ENCODE results near the gene BIVM. TPM values are rescaled to one million over a fixed set of nuclear protein-coding genes. Genes with fewer than 3 reads are reported as not detected.
A peak's percentile ranks its signal among the peaks of the same experiment; 100 is the strongest.

The BIVM gene
- total RNA-seq, 1 experiment from 2014 or later = 12.5 TPM

- BruUV-seq (replicated peaks) = no TSS peak
- H3K79me2 ChIP-seq (ENCODE audit: low read depth) = no peaks in the 10 kb centered on the region
- no peaks in the 10 kb centered on the region for H3K36me3 ChIP-seq (ENCODE audit: low read depth)
- no peaks in the 10 kb centered on the region for H3K9me3 ChIP-seq (ENCODE audit: insufficient read depth, low read depth)
- intact Hi-C loops (cut with micrococcal nuclease; ENCODE audit: unreplicated experiment) = no loop called here
- H3K27me3 ChIP-seq (ENCODE audit: insufficient read depth, low read depth) = no peaks in the 10 kb centered on the region
- H4K20me1 ChIP-seq (ENCODE audit: insufficient read depth) = no peaks in the 10 kb centered on the region
- ChIA-PET CTCF (no interaction called here), POLR2A (ENCODE audit: unreplicated experiment) (interaction anchor here (0.7 kb wide), 1 partner anchor 1670 kb away, joined by 5 read pairs; no protein-coding TSS in a partner anchor)
- no peak for DNase-seq
- no peak overlapping the region for H3K4me3 ChIP-seq
- H3K27ac ChIP-seq = no peak overlapping the region
- no peaks in the 10 kb centered on the region for H3F3A ChIP-seq (ENCODE audit: insufficient read depth, low read depth)
- H3K4me2 ChIP-seq = no peak overlapping the region
- H3K9me2 ChIP-seq (ENCODE audit: insufficient read depth) = no peaks in the 10 kb centered on the region
- peaks cover 9% of the 10 kb centered on the region; the same call in 1 of the 2 replicates for H3K4me1 ChIP-seq (replicated peaks; ENCODE audit: insufficient read depth)
- TF ChIP-seq CTCF (conservative IDR thresholded peaks at IDR 0.05) (no peak), EZH2 (IDR thresholded peaks at IDR 0.05; ENCODE audit: low read depth) (no peak)
- no peak overlapping the region for H2AFZ ChIP-seq
Observed at GRCh38 chr13:102793611-102794355, 5.1 kb upstream of the BIVM start.

- H3K9me3 ChIP-seq (ENCODE audit: insufficient read depth, low read depth) = no peaks in the 10 kb centered on the region
- peaks cover 7% of the 10 kb centered on the region for H3K79me2 ChIP-seq (ENCODE audit: low read depth)
- H3K9me2 ChIP-seq (ENCODE audit: insufficient read depth) = no peaks in the 10 kb centered on the region
- ChIA-PET POLR2A (ENCODE audit: unreplicated experiment) (interaction anchor here (0.6 kb wide), 1 partner anchor 169 kb away, joined by 3 read pairs; no protein-coding TSS in a partner anchor), CTCF (no interaction called here)
- TF ChIP-seq CTCF (conservative IDR thresholded peaks at IDR 0.05) (no peak), EZH2 (IDR thresholded peaks at IDR 0.05; ENCODE audit: low read depth) (no peak)
- H3K36me3 ChIP-seq (ENCODE audit: low read depth) = no peaks in the 10 kb centered on the region
- no peak overlapping the region for H3K27ac ChIP-seq
- no TSS peak for BruUV-seq (replicated peaks)
- peak overlapping the region; percentile 100 for H2AFZ ChIP-seq
- peak overlapping the region; percentile 93 for H3K4me2 ChIP-seq
- no peaks in the 10 kb centered on the region for H3F3A ChIP-seq (ENCODE audit: insufficient read depth, low read depth)
- no peaks in the 10 kb centered on the region for H4K20me1 ChIP-seq (ENCODE audit: insufficient read depth)
- peak overlapping the region; percentile 87 for H3K4me3 ChIP-seq
- H3K4me1 ChIP-seq (replicated peaks; ENCODE audit: insufficient read depth) = peaks cover 15% of the 10 kb centered on the region; the same call in 1 of the 2 replicates
- intact Hi-C loops (cut with micrococcal nuclease; ENCODE audit: unreplicated experiment) = loop anchor here (1.0 to 5.0 kb wide), 4 partner anchors 27 to 203 kb away; partner anchors contain the start of genes TEX30 and TPP2
- H3K27me3 ChIP-seq (ENCODE audit: insufficient read depth, low read depth) = no peaks in the 10 kb centered on the region
- DNase-seq = no peak
Observed at GRCh38 chr13:102799426-102800144, 666 bp downstream of the BIVM start.

GRCh38 chr13:102800145-102801041 is 1.5 kb downstream of the BIVM start:
- peak overlapping the region; percentile 100 for H2AFZ ChIP-seq
- H3K4me3 ChIP-seq = peak overlapping the region; percentile 87
- peak; percentile 59 to 81 for DNase-seq
- H3K4me1 ChIP-seq (replicated peaks; ENCODE audit: insufficient read depth) = peaks cover 15% of the 10 kb centered on the region; the same call in 1 of the 2 replicates
- peak overlapping the region; percentile 93 for H3K4me2 ChIP-seq
- CTCF ChIA-PET = interaction anchor here (0.8 kb wide), 1 partner anchor 8 kb away, joined by 3 read pairs; no protein-coding TSS in a partner anchor
- H4K20me1 ChIP-seq (ENCODE audit: insufficient read depth) = no peaks in the 10 kb centered on the region
- H3K9me3 ChIP-seq (ENCODE audit: insufficient read depth, low read depth) = no peaks in the 10 kb centered on the region
- POLR2A ChIA-PET (ENCODE audit: unreplicated experiment) = interaction anchor here (0.6 kb wide), 2 partner anchors 26 to 169 kb away, joined by 3 to 13 read pairs; no protein-coding TSS in a partner anchor
- intact Hi-C loops (cut with micrococcal nuclease; ENCODE audit: unreplicated experiment) = loop anchor here (1.0 to 5.0 kb wide), 3 partner anchors 28 to 73 kb away; partner anchors contain the start of gene TEX30
- H3K79me2 ChIP-seq (ENCODE audit: low read depth) = peaks cover 7% of the 10 kb centered on the region
- H3F3A ChIP-seq (ENCODE audit: insufficient read depth, low read depth) = no peaks in the 10 kb centered on the region
- H3K36me3 ChIP-seq (ENCODE audit: low read depth) = no peaks in the 10 kb centered on the region
- H3K27ac ChIP-seq = no peak overlapping the region
- H3K9me2 ChIP-seq (ENCODE audit: insufficient read depth) = no peaks in the 10 kb centered on the region
- TF ChIP-seq EZH2 (IDR thresholded peaks at IDR 0.05; ENCODE audit: low read depth) (no peak), CTCF (conservative IDR thresholded peaks at IDR 0.05) (peak; percentile 82)
- no peaks in the 10 kb centered on the region for H3K27me3 ChIP-seq (ENCODE audit: insufficient read depth, low read depth)
- BruUV-seq (replicated peaks) = no TSS peak
